Gastrocnemius medialis (tissue), 4 donors: ENCODE results near the gene TBL1X.

ENCODE experiments used
- CTCF ChIP-seq, 5 experiments: fragments of 450-650 bp in 3 of 5; fragments of 200-600 bp in 2 of 5; sonication (generic) in 2 of 5; IDR thresholded peaks in 4 of 5; conservative IDR thresholded peaks in 1 of 5; 1 replicate in 4 of 5; 2 replicates in 1 of 5; pipeline ENCODE4 v1.5.1; 2016 to 2019; ENCODE audit warnings: antibody characterized with exemption in 5 of 5, mild to moderate bottlenecking in 3 of 5, moderate library complexity in 3 of 5
- POLR2A ChIP-seq, 2 donors: fragments of 450-650 bp; IDR thresholded peaks; one replicate each; pipeline ENCODE4 v1.6.1; 2017; ENCODE audit warnings: antibody characterized with exemption in 2 of 2, mild to moderate bottlenecking in 2 of 2, moderate library complexity in 2 of 2

DNA sequence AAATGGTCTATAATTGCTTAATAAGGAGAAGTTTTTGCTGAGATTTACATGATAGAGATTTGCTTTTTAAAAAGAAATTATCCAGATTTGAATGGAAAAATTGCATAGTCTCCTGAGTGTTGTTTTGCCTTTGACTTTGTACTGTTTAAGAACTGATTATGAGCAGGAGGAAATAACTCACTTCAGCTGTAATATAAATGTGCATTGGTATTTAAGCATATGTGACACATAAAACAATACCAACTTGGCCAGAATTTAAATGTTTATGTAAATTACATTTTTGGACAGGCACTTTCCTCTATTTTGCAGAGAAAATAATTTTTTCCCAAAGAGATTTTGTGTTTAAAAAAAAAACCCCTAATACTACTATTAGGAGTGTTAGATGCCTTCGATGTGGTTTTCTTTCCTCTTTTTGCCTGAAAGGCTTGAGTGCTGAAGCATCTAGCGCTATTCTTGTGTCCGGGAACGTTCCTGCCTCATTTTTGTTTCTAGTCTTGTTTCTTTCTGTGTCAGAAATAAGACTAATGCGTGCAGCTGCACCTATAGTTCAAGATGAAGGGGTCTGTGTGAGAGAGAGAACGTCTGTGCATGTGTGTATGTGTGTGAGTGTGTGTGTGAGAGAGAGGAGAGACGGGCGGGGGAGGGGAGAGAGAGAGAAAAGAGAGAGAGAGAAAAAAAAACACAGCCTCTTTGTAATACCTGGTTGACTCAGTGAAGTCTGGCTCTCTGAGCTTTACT is 60.8 kb downstream of the TBL1X start:
- no peak for TF ChIP-seq CTCF (IDR thresholded peaks at IDR 0.05 in 4 of 5, conservative IDR thresholded peaks at IDR 0.05 in 1 of 5)
- no peak for TF ChIP-seq POLR2A (IDR thresholded peaks at IDR 0.05)
